Measurements from ENCODE around the gene HAUS3. TPM values are rescaled to one million over a fixed set of nuclear protein-coding genes. Genes with fewer than 3 reads are reported as not detected.
A peak's percentile ranks its signal among the peaks of the same experiment; 100 is the strongest.

Gene HAUS3, protein sequence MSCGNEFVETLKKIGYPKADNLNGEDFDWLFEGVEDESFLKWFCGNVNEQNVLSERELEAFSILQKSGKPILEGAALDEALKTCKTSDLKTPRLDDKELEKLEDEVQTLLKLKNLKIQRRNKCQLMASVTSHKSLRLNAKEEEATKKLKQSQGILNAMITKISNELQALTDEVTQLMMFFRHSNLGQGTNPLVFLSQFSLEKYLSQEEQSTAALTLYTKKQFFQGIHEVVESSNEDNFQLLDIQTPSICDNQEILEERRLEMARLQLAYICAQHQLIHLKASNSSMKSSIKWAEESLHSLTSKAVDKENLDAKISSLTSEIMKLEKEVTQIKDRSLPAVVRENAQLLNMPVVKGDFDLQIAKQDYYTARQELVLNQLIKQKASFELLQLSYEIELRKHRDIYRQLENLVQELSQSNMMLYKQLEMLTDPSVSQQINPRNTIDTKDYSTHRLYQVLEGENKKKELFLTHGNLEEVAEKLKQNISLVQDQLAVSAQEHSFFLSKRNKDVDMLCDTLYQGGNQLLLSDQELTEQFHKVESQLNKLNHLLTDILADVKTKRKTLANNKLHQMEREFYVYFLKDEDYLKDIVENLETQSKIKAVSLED
- 21.7 TPM for polyA plus RNA-seq

DNA sequence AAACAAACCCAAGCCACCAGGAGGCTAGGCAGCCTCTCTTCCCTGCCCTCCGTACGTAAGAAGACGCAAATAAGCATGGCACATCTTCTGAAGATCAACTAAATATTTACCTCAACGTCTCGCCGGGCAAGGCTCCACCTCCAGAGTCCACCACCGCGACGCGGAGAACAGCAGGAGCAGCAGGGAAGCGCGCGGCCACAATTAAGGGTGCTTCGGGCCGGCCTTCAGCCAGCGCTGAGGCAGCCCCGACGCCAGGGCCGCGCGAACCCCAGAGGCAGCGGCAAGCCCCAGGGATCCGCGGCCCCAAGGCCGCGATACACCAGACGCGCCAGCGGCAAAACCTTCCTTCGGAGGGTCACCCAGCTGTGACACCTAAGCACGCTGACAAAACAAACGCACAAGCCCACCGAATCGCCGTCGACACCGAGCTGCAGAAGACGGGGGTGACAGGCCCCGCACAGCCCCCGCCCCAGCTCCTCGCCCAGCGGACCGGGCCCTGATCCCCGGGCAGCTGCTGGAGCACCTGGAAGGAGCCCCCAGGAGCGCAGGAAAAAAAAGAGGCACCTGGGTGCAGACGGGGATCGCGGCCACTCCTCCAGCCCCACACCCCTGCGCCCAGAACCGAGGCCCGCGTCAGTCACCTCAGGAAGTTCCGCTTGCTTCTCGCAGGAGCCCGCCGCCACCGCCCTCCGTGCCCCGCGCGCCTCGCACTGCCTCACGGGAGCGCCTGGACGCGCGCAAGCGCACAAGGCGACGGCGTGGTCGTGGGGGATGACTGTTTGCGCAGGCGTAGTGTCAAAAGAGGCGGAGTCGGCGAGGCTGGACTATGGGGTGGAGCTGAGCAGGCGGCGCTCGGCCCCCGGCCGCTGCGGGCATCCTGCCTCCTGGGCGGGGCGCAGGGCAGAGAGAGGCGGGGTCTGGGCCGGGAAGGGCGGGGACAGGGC is at the start of gene HAUS3, which contains the start of gene POLN:
Gene HAUS3 (minus strand): TSS at position 712 of the 944 bp plus-strand sequence. CDS start 1,175 bp downstream, outside the sequence.
Gene POLN (minus strand): TSS at position 712 of the 944 bp plus-strand sequence. CDS start 12,890 bp downstream, outside the sequence.
- peak within 1 kb of the TSS; percentile 69 to 92 (median 89) for H3K27ac Mint-ChIP-seq
- H3K4me1 Mint-ChIP-seq: peaks cover 29 to 48% (median 43%) of the 10 kb centered on the region in 3 donors
- H3K4me3 Mint-ChIP-seq: peak within 1 kb of the TSS; percentile 91 to 96 (median 94)
- H3K36me3 Mint-ChIP-seq: peaks cover 7% of the 10 kb centered on the region
- no peaks in the 10 kb centered on the region for H3K9me3 Mint-ChIP-seq
- no peaks in the 10 kb centered on the region for H3K27me3 Mint-ChIP-seq

DNA sequence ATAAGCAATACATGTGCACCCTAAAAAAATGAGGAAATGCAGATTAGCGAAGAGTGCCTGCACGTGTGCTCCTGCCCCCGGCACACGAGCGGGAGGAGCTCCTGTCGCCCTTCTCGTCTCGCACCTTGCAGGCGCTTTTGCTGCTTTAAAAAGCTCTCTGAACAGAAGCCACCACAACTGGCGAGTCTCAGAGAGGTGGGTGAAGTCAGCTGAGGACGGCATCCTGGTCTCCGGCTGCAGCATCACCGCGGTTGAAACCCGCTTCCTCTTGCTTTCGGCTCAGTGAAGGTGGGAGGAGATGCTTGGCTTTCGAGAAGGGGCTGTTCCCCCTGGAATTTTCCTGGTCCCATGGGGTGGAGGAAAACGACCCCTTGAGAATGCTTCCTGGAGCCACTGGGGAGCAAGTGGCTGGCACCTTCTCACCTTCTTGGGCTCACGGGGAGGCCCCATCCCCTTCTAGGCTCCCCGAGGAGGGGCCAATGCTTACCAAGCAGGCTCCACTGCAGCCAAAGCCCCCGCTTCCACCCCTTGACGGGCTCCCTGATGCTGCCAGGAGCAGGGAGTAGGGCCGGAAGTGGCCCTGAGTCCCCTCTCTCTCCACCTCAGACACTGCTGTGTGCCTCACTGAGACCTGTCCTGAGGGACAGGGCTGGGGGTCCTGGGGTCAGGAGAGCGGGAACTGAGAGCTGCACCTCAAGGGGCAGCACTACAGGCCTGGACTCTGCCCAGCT is 49.2 kb upstream of the HAUS3 start:
- H3K27me3 Mint-ChIP-seq: peaks cover 2% of the 10 kb centered on the region
- H3K27ac Mint-ChIP-seq: peak overlapping the region in 2 of 3 donors; percentile 88 to 91
- peak overlapping the region; percentile 7 to 93 (median 62) for H3K4me3 Mint-ChIP-seq
- H3K4me1 Mint-ChIP-seq: peaks cover 4 to 11% (median 7%) of the 10 kb centered on the region in 3 donors
- peaks cover 0 to 2% (median 0%) of the 10 kb centered on the region in 3 donors for H3K9me3 Mint-ChIP-seq
- H3K36me3 Mint-ChIP-seq: peaks cover 5% of the 10 kb centered on the region

DNA sequence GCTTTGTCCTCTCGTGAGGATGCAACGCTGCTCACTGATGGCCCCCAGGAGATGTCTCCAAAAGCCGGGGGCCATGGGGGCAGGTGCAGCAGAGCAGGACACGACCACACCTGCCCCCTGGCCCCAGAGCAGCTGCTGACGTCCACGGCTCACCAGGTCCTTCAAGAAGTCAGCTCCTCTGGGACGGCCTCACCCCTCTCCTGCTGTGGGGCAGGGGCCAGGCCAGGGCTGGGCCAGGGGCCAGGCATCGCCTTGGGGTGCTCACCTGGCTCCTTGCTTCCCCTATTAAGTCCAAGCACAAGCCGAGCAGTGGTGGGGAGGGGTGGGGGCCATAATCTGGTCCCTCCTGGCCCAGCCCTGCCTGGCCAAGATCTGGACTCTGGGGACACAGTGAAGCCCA is 48.6 kb upstream of the HAUS3 start:
- Mint-ChIP-seq H3K9me3 (peaks cover 0 to 2% (median 0%) of the 10 kb centered on the region in 3 donors), H3K27me3 (peaks cover 2% of the 10 kb centered on the region), H3K27ac (peak overlapping the region in 2 of 3 donors; percentile 88 to 91), H3K36me3 (peaks cover 5% of the 10 kb centered on the region), H3K4me1 (peaks cover 4 to 11% (median 7%) of the 10 kb centered on the region in 3 donors), H3K4me3 (peak overlapping the region; percentile 7 to 93 (median 62))

DNA sequence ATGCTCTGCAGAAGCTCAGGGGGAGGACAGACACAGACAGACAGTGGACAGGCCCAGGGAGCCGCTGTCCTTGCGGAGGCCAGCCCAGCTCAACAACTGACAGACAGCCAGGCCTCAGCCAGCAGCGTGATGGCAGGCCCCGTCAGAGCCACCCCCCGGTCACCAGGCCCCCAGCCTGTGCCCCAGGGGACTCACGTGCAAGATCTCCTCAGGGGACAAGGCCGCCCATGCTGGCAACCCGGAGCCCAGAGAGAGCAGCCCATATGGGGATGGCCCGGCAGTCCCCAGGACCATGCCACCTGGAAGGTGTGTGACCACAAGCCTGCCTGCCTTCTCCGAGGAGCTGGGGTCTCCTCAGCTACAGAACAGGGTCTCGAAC is 48.0 kb upstream of the HAUS3 start:
- Mint-ChIP-seq H3K27ac (peak overlapping the region in 1 of 3 donors; percentile 91), H3K9me3 (peaks cover 0 to 2% (median 0%) of the 10 kb centered on the region in 3 donors), H3K27me3 (peaks cover 2% of the 10 kb centered on the region), H3K36me3 (peaks cover 5% of the 10 kb centered on the region), H3K4me1 (peaks cover 4 to 11% (median 7%) of the 10 kb centered on the region in 3 donors), H3K4me3 (no peak overlapping the region)

DNA sequence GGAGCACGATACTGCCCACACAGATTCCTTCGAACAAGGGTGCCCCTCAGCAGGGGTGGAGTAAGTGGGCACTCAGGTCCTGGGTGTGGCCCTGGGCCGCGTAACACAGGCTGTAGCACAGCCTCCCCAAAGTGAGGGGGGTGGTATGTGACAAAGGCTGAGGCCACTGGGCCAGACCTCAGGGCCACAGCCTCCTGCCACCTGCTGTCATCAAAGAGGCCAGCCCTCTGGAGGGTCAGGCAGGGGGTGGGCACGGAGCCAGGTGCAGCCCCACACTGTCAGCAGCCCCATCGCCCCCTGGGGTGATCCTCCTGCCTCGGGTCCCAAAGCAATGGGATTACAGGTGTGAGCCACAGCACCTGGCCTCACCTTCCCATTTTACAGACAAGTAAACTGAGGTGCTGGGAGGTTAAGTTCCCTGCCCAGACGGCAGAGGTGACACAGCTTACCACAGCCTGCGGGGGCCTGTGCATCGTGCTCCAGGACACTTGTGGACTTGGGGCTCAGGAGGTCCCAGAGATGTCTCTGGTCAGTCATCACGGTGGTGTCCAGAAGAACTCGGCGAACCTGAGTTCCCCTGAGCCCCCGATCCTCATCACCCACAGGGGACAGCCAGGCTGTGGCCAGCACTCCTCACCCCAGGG is 47.5 kb upstream of the HAUS3 start:
- H3K4me1 Mint-ChIP-seq: peaks cover 4 to 11% (median 7%) of the 10 kb centered on the region in 3 donors
- H3K36me3 Mint-ChIP-seq: peaks cover 5% of the 10 kb centered on the region
- H3K9me3 Mint-ChIP-seq: peaks cover 0 to 2% (median 0%) of the 10 kb centered on the region in 3 donors
- H3K27ac Mint-ChIP-seq: peak overlapping the region in 1 of 3 donors; percentile 91
- no peak overlapping the region for H3K4me3 Mint-ChIP-seq
- peaks cover 2% of the 10 kb centered on the region for H3K27me3 Mint-ChIP-seq

DNA sequence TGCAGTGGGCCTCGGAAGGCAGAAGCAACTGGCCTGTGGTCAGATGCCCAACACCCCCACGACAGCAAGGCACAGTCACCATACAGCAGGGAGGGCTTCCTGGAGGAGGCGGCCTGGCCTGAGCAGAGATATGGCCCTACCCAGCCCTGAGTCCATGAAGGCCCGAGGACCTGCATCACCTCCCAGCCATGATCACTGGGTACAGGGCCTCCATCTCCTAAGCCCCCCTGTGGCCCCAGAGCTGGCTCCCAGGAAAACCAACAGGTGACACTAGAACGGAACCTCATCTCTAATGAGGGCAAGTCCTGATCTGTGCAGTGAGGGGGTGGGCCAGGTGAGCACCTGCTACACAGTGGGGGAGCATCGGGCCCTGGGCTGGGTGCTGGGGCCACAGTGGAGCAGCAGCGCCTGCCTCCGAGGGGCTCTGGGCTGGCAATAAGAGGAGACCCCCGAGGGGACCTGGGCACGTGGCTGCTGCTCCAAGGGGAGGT is 46.2 kb upstream of the HAUS3 start:
- Mint-ChIP-seq H3K9me3 (no peaks in the 10 kb centered on the region), H3K4me3 (no peak overlapping the region), H3K36me3 (peaks cover 5% of the 10 kb centered on the region), H3K4me1 (peaks cover 4 to 11% (median 7%) of the 10 kb centered on the region in 3 donors), H3K27me3 (peaks cover 2% of the 10 kb centered on the region), H3K27ac (peak overlapping the region in 1 of 3 donors; percentile 13)

DNA sequence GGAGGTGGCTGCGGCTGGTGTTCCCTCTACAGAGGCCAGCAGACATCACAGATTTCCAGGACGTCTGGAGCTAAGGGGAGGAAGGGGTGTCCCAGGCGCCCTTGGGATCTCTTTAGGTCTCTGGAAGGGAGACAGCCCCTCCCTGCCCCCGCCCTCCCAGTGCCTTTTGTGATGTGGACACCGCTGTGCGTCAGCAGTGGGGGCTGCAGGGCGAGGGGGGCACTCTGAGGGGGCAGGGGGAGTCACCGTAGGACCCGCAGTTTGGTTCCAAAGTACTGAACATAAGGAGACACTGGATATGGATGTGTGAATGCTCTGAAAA is 45.6 kb upstream of the HAUS3 start:
- no peak overlapping the region for H3K4me3 Mint-ChIP-seq
- peaks cover 4% of the 10 kb centered on the region for H3K36me3 Mint-ChIP-seq
- H3K9me3 Mint-ChIP-seq: no peaks in the 10 kb centered on the region
- H3K27ac Mint-ChIP-seq: peak overlapping the region in 1 of 3 donors; percentile 31
- peaks cover 2% of the 10 kb centered on the region for H3K27me3 Mint-ChIP-seq
- peaks cover 5 to 8% (median 7%) of the 10 kb centered on the region in 3 donors for H3K4me1 Mint-ChIP-seq

DNA sequence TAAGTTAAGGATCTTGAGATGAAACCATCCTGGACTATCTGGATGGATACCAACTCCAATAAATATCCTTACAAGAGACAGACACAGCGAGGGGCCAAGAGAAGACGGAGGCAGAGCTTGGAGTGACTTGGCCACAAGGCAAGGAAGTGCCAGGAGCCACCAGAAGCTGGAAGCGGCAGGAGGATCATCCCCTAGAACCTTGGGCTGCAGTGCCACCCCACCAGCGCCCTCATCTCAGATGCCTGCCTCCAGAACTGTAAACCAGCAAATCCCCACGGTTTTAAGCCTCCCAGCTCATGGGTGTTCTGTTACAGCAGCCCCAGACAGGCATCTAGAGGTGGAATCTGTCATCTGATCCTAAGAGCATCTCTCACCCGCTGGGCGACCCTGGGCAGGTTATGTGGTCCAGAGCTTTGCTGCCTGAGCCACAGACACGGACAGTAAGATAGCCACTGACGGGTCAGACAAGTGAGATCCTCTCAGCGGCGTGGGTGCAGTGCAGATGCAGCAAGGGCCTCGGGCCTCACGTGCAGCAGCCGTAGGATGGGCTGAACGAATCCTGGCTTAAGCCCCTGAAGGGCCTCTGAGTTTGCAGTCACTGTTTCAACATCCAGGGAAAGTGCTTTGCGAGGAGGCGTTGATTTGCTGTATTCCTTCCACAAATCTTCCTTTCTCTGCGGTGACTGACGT is 45.1 kb upstream of the HAUS3 start:
- Mint-ChIP-seq H3K4me1 (peaks cover 10% of the 10 kb centered on the region in 3 donors), H3K27ac (peak overlapping the region in 2 of 3 donors; percentile 31 to 56), H3K27me3 (peaks cover 2% of the 10 kb centered on the region), H3K36me3 (peaks cover 4% of the 10 kb centered on the region), H3K4me3 (no peak overlapping the region), H3K9me3 (no peaks in the 10 kb centered on the region)

DNA sequence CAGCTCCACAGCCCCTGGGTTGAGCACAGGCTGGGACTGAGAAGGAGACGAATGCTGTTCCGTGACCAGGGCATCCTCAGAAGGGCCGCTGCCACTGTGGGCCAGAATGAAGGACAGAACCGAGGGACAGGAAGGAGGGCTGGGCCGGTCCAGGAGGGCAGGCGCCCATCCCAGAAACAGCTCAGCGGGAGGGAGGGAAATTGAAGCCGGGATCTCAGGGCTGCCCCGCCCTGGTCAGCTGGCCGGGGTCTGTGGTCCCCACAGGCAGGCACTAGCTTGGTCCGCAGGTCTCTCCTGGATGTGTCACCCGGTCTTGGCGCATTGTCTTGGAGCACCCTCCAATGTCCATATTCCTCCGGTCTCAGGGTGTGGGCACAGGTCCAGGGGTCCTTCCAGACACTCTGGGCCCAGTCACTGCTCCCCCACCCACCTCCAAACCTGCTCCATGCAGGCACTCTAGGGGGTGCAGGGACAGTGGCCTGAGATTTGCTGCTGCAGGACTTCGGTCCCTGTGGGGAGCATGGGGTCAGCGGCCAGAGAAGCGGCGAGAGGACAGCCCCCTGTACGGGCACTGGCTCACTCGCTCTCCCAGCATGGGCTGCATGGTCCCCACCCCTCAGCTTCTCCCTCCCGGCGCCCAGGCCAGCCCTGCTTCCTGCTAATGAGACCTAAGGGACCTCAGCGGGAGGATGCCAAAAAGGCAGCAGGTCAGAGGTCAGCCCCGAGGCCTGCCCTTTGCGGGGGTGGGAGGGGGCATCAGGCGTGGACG is 43.9 kb upstream of the HAUS3 start:
- no peaks in the 10 kb centered on the region for H3K9me3 Mint-ChIP-seq
- peaks cover 2% of the 10 kb centered on the region for H3K36me3 Mint-ChIP-seq
- no peak overlapping the region for H3K4me3 Mint-ChIP-seq
- peak overlapping the region in 1 of 3 donors; percentile 18 for H3K27ac Mint-ChIP-seq
- peaks cover under 1% of the 10 kb centered on the region for H3K27me3 Mint-ChIP-seq
- peaks cover 11 to 15% (median 14%) of the 10 kb centered on the region in 3 donors for H3K4me1 Mint-ChIP-seq

DNA sequence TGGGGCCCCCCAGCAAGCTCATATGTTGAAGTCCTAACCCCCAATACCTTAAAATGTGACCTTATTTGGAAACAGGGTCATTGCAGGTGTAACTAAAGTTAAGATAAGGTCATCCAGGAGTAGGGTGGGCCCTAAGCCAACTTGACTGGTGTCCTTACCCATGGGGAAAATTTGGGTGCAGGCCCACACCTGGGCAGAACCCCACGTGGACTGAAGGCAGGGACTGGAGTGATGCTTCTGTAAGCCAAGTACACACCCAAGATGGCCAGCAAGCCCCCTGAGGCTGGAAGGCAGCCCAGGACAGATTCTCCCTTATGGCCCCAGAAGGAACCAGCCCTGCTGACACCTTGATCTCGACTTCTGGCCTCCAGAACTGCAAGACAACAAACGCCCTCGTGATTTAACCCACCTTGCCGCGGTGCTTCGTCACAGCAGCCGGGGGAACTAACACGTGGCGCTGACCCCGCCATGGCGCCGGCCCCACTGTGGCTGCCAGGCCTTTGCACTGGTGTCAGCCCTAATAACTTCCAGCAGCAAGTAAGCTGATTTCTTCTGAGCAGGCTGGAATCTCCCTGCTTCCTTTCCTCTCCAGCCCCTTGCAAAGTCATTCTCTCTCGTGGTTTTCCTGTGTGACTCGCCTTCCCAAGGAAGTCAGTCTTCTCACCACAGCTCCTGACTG is 43.2 kb upstream of the HAUS3 start:
- Mint-ChIP-seq H3K36me3 (peaks cover 2% of the 10 kb centered on the region), H3K4me1 (peaks cover 8 to 16% (median 15%) of the 10 kb centered on the region in 3 donors), H3K27ac (peak overlapping the region in 1 of 3 donors; percentile 67), H3K27me3 (no peaks in the 10 kb centered on the region), H3K9me3 (no peaks in the 10 kb centered on the region), H3K4me3 (peak overlapping the region in 1 of 4 donors; percentile 23)

DNA sequence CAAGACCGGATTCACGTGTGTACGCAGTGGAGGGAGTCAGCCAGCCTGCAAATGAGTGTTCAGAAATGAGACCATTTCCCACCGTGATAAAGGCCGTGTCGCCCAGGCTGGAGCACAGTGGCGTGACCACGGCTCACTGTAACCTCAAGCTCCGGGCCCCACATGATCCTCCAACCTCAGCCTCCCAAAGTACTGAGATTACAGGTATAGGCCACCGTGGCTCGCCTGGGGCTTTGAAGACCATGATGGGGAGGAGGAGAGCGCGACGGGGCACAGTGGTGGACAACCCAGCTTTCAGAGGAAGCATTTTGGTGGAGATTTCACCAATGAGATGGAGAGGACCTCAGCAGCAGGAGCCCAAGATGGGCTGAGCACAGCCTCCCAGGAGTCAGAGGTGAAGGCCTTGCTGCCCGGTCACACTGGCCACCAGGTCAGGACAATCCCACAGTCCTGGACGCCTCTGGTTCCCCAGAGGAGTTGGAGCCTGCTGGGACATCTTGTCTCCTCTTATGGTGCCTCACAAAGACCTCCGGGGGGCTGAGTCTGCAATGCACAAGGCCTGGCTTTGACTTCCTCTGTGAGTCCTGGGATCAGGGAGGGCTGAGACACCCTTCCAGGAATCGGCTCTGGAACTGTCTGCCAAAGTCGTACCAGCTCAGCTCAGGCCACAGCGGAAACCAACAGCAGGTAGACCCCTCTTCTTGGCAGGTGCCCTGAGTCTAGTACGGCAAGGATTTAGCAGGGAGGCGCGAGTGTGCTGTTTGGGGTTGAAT is 42.4 kb upstream of the HAUS3 start:
- H3K27me3 Mint-ChIP-seq: no peaks in the 10 kb centered on the region
- H3K4me3 Mint-ChIP-seq: no peak overlapping the region
- no peaks in the 10 kb centered on the region for H3K9me3 Mint-ChIP-seq
- H3K27ac Mint-ChIP-seq: peak overlapping the region in 1 of 3 donors; percentile 67
- peaks cover 8 to 19% (median 14%) of the 10 kb centered on the region in 3 donors for H3K4me1 Mint-ChIP-seq
- peaks cover 2% of the 10 kb centered on the region for H3K36me3 Mint-ChIP-seq
